ENCODE data around the gene CLMP.
"Not testable (repeated sequence)": the region's sequence is repeated elsewhere in the genome, so short reads cannot be mapped to it uniquely, and the experiment has no call there.

The CLMP gene

GRCh38 chr11:123059041-123059920 lies 135.8 kb downstream of the CLMP start:
- FAIRE-seq; DNase-seq (ENCODE audit: low spot score): not testable (repeated sequence)

GRCh38 chr11:123057661-123058305 lies 137.3 kb downstream of the CLMP start:
- DNase-seq (ENCODE audit: low spot score) (no peak), FAIRE-seq (no peak)

GRCh38 chr11:123056835-123057491 lies 138.1 kb downstream of the CLMP start:
- DNase-seq (ENCODE audit: low spot score) (no peak), FAIRE-seq (no peak)

GRCh38 chr11:123055191-123055901 lies 139.7 kb downstream of the CLMP start:
- DNase-seq (ENCODE audit: low spot score) (no peak), FAIRE-seq (no peak)

GRCh38 chr11:123054301-123055065 lies 140.6 kb downstream of the CLMP start:
- FAIRE-seq, result no peak
- DNase-seq (ENCODE audit: low spot score), result peak; percentile 49

- DNase-seq (ENCODE audit: low spot score) (no peak), FAIRE-seq (no peak)
These were observed 141.9 kb downstream of the CLMP start for GRCh38 chr11:123052901-123053721.

GRCh38 chr11:123051634-123052033 lies 143.4 kb downstream of the CLMP start:
- FAIRE-seq (no peak), DNase-seq (ENCODE audit: low spot score) (no peak)

GRCh38 chr11:123051146-123051545 lies 143.9 kb downstream of the CLMP start:
- FAIRE-seq (no peak), DNase-seq (ENCODE audit: low spot score) (no peak)

- FAIRE-seq (no peak), DNase-seq (ENCODE audit: low spot score) (no peak)
These were observed 147.1 kb downstream of the CLMP start for GRCh38 chr11:123047947-123048293.

GRCh38 chr11:123047266-123047946 lies 147.6 kb downstream of the CLMP start:
- no peak for DNase-seq (ENCODE audit: low spot score)
- no peak for FAIRE-seq

- FAIRE-seq (no peak), DNase-seq (ENCODE audit: low spot score) (no peak)
These were observed 148.4 kb downstream of the CLMP start for GRCh38 chr11:123046473-123047259.

- DNase-seq (ENCODE audit: low spot score) (no peak), FAIRE-seq (no peak)
These were observed 149.9 kb downstream of the CLMP start for GRCh38 chr11:123045101-123045500.

- FAIRE-seq (no peak), DNase-seq (ENCODE audit: low spot score) (no peak)
These were observed 153.9 kb downstream of the CLMP start for GRCh38 chr11:123041185-123041584.

- FAIRE-seq, result no peak
- no peak for DNase-seq (ENCODE audit: low spot score)
These were observed 155.0 kb downstream of the CLMP start for GRCh38 chr11:123040111-123040432.

GRCh38 chr11:123035831-123036230 lies 159.2 kb downstream of the CLMP start:
- FAIRE-seq (no peak), DNase-seq (ENCODE audit: low spot score) (no peak)

GRCh38 chr11:123034597-123034996 lies 160.5 kb downstream of the CLMP start:
- no peak for DNase-seq (ENCODE audit: low spot score)

GRCh38 chr11:123033895-123034294 lies 161.2 kb downstream of the CLMP start:
- FAIRE-seq (no peak), DNase-seq (ENCODE audit: low spot score) (peak; percentile 11)

More at GRCh38 chr11:123034597-123034996, 160.5 kb downstream of the CLMP start:
- no peak for FAIRE-seq

GRCh38 chr11:123030517-123030916 lies 164.5 kb downstream of the CLMP start:
- FAIRE-seq, result no peak
- DNase-seq (ENCODE audit: low spot score), result no peak

GRCh38 chr11:123020968-123021367 lies 174.1 kb downstream of the CLMP start:
- no peak for FAIRE-seq
- DNase-seq (ENCODE audit: low spot score), result peak; percentile 56
